Measurements from ENCODE around the gene ITGA3.
"Not testable (repeated sequence)": the region's sequence is repeated elsewhere in the genome, so short reads cannot be mapped to it uniquely, and the experiment has no call there.

Gene ITGA3

DNA sequence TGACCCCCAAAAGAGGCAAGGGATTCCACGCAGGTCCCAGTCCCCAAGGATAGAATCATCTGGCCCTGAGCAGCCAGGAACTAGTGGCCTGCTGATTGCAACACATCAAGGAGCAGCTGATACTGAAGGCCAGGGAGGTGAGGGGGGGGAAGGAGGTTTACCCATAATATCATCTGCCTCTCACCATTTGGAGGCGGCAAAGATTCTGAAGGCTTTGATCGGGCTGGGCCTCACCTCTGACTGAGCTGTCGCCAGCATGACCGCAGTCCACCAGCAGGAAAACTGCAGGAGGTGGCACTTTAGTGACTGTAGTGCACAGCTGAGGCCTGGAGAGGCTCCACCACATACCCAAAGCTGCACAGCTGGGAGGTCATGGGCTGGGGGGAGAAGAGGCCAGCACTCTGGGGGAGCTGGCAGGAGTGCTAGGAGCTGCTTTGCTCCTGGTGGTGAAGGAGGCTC, 20.5 kb upstream of the ITGA3 start:
- no peak for DNase-seq (ENCODE audit: low spot score)

DNA sequence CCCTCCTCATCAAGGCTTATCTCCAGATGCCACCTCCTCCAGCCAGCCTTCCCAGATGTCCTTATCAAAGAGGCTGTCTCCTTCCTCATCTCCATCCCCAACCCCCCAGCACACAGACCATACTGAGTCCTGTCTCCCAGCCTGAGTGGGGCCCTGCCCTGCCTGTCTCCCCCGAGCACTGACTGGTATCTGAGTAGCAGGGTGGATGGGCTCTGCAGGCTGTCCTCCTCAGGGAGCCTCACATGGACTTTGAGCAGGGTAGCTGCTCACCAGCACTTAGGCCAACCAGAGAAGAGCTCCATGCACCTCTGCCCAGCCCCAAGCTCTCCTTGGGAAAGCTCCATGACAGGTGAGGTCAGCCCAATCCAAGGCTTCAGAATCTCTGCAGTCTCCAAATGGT, 20.0 kb upstream of the ITGA3 start:
- DNase-seq (ENCODE audit: low spot score): no peak

DNA sequence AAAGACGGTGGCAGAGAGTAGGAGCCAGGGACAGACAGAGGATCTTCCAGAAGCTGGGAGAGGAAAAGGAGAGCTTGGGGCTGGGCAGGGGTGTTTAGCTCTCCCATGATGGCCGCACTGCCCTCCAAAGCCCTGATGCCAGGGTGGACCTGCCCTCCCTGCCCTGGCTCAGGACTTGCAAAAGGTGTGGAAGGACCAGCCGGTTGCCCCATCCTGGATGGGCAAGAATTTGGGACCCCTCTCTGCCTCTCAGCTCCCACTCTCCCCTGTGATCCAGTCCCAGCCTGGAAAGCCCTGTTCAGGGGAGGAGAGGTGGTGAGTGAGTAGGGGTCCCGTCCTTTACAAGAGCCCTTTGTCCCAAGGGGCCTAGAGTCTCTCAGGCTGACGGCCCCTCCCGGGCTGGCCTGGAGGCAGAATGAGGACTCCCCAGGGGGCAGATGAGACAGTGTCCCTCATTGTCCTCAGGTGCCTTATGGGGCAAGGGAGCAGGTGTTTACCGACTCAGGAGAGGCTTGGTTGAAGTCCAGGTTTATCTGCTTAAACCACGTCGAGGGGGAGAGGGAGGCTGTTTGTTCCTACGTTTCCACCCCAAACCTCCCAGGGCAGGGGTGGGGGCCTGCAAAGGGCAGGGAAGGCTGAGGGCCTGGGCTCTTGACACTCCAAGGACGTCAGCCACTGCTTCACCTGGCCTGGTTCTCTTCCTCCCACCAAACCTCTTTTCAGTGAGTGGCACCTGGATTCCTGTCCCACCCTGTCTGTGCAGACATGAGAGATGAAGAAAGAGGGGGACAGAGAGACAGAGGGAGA, 19.3 kb upstream of the ITGA3 start:
- no peak for DNase-seq (ENCODE audit: low spot score)

DNA sequence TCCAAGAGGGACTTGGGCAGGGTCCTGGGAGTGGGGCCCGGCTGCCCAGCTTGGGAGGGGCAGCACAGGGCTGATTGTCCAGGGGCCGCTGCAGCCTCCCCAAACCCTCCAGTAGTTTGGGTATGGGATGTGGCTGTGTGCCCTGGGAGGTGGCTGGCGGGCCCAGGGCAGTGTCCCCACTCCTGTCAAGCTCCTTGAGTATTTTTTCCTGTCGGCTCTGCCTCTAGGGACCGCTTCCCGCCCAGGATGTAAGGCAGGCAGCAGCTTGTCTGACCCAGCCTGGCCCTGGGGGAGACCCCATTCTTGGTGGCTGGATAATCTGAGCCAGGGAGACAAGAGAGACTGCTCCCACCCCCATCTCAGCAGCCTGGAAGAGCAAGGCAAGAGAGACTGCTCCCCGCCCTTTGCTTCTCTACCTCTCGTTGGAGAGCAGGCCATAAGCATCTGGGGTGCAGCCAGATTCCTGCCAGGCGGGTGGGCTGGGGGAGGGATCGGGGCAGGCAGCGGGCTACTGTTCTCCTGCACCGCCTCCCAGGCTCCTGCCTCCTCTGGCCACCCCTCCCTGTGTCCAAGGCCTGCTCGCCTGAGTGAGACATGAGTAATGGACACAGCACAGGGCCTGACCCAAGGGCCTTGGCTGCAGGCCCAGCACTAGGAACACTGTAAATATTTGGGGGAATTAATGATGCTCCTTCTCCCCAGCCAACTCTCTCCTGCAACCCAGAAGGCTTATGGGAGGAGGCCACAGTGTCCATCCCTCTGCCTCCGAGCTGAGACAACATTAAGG, 18.4 kb upstream of the ITGA3 start:
- DNase-seq (ENCODE audit: low spot score): no peak

DNA sequence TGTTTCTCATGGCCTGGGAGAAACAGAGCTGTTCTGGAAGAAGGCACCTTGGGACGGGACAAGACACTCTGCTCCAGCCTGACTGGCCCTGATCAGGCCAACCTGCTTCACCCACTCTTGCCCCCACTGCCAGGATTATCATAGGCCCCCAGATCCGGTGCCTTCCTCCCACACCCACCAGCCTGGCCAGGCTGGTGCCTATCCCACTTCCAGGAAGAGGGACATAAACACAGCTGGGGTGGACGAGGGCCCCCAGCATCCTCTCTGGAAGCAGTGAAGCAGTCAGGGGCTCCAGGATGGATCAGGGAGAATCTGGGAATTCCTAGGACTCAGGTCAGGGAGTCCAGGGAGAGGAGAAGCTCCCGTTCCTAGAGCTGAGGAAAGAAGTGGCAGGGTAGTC, 16.9 kb upstream of the ITGA3 start:
- no peak for DNase-seq (ENCODE audit: low spot score)

DNA sequence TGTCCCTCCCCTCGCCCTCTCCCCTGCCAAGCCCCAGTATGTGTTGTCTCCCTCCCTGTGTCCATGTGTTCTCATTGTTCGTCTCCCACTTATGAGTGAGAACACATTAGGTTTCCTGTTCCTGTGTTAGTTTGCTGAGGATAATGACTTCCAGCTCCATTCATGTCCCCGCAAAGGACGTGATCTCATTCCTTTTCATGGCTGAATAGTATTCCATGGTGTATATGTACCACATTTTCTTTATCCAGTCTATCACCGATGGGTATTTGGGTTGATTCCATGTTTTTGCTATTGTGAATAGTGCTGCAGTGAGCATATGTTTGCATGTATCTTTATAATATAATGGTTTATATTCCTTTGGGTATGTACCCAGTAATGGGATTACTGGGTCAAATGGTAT, 15.4 kb upstream of the ITGA3 start:
- not testable (repeated sequence) for DNase-seq (ENCODE audit: low spot score)

DNA sequence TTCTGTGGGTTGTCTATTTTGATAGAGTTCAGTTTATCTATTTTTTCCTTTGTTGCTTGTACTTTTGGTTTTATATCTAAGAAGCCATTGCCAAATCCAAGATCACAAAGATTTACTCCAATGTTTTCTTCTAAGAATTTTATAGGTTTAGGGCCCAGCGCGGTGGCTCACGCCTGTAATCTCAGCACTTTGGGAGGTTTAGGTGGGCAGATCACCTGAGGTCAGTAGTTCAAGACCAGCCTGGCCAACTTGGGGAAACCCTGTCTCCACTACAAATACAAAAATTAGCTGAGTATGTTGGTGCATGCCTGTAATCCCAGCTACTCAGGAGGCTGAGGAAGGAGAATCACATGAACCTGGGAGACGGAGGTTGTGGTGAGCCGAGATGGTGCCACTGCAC, 13.7 kb upstream of the ITGA3 start:
- DNase-seq (ENCODE audit: low spot score): no peak

DNA sequence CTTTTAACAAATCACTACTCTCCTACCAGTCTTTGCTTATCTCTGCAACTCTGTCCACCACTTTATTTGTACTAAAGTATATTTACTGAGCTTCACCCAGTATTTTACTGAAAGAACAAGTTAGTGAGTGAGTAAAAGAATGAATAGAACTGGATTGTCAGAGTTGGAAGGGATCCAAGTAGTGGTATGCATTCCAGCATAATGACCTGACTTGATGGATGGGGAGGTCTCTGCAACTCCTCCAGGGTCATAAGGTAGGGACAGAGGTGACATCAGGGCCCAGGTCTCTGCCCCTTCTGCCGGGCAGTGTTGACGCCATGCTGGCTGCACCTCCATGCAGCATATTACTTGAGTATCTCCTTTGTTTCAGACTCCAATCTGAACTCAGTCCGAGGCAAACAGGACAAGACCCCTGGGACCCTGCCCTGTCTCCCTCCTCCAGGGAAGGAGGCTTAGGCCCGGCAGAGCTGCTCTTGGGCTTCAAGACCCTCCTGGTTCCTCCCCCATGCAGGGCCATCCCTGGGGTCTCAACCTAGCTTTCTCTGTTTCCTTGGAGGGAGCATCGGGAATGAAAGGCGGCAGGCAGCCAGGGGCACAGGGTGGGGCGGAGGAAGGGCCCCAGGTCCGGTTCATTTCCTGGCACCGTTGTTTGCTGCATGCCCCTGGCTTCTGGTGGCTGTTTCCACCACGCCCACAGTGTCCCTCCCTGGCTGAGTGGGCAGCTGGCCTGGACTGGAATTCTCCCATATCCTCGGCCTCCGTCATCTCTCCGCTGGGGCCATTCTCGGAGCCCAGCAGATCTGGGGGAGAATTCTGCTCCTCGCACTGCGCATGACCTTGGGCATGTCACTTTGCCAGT, 12.4 kb upstream of the ITGA3 start:
- DNase-seq (ENCODE audit: low spot score): no peak

DNA sequence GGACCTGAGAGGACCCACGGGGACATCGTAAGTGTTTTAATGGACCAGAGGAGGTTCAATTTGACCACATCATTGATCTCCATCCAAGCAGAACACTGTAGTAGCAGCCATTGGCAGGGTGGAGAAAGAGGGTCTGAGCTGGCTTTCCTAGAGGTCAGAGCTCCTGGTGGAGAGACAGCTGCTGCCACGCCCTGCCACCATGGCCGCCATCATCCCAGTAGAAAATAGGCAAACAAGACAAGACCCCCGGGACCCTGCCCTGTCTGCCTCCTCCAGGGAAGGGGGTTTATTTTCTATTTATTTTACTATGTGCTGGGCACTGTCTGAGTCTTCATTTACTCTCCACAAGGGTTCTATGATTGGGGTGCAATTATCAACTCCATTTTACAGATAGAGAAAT, 11.4 kb upstream of the ITGA3 start:
- no peak for DNase-seq (ENCODE audit: low spot score)

DNA sequence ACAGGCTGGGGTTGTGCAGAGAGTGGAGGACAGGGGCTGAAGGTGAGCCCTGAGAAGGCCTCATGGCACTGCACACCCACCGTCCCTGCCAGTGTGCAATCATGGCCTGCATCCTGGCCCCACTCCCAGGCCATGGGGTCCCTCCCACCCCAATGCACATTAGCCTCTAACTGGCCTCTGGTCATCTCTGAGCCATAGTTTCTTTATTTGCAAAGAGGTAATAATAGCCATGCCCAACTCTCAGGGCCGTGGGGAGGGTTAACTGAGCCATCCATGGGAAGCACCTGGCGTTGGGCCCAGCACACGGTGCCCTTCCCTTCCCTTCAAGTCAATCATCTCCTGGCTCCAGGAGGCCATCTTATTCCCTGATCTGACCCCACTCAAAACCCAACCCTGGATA, 10.8 kb upstream of the ITGA3 start:
- no peak for DNase-seq (ENCODE audit: low spot score)

DNA sequence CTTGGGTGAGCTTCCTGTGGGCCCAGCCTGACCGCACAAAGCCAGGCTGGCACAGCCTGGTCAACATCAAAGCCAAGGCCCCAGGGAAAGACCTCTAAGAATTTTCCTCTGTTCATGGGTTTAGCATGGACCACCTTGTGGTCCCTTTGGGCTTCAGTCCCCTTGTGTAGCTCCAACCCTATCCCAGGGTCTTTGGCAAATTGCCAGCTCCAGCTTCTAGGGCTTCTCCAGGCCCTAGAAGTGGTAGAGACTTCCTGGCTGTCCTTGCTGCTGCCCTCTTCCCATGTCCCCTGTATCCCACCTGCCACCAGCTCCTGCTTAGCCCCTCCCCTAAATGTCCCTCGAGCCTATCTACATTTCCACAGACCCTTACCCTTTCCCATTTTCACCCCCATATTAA, 9.7 kb upstream of the ITGA3 start:
- DNase-seq (ENCODE audit: low spot score): no peak

DNA sequence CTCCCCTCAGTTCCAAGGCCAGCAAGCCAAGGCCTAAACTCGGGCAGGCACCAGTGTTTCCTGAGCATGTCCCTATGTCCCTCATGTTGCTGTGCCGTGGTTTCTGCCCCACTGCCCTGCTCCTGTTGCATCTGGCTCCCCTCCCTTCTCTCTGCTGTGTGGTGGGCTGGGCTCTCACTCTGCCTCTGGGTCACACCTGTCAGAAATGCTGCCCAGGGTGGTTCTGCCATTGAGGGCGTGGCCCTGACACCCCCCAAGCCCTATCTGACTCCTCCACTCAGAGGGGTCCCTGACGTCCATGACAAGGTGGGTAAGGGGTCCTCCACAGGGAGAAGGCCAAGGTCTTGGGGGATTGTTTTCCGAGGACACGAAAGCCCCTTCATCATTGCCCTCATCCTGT, 9.2 kb upstream of the ITGA3 start:
- no peak for DNase-seq (ENCODE audit: low spot score)

DNA sequence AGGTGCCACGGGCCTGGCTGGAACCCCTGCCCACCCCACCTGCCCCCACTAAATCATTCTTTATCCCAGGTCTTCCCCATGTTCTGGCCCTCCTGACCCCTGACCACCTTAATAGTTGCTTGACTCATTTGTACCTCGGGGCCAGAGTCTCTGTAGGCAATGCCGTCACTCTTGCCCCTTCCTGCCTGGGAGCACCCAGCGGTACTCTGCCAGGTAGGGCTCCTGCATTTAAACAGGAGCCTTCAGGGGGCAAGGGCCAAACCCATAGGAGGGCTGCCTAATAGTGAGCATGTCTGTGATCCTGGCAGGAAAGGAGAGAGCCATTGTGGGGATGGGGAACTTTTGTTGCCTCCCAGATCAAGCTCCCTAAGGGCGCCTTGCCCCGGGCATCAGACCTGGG, 8.8 kb upstream of the ITGA3 start:
- DNase-seq (ENCODE audit: low spot score): no peak

DNA sequence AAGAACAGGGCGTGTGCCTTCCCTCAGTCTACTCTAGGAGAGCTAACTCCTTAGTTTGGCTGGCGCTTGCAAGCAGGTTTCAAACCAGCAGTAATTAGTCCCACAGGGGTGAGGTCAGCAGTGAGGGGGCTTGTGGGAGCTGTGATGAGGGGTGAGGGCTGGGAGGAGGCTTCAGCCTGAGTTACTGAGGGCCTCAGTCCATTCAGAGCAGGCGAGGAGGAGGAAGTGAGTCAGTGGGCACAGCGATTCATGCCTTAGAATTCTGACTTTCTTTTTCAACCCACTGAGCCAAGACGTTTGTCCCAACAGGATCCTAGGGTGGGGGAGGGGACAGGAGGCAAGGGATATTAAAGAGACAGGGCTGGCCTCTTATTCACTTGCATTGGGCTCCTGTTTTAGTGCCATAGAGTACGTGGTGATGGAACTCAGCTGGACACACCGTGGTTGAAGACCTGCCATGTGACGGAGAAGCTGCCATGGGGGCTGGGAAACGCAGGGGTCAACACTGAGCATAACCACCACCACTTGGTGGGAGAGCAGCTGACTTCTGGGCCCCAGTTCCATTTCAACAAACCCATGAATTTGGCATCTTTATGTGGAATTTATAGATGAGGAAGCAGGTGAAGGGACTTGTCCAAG, 8.3 kb upstream of the ITGA3 start:
- no peak for DNase-seq (ENCODE audit: low spot score)

DNA sequence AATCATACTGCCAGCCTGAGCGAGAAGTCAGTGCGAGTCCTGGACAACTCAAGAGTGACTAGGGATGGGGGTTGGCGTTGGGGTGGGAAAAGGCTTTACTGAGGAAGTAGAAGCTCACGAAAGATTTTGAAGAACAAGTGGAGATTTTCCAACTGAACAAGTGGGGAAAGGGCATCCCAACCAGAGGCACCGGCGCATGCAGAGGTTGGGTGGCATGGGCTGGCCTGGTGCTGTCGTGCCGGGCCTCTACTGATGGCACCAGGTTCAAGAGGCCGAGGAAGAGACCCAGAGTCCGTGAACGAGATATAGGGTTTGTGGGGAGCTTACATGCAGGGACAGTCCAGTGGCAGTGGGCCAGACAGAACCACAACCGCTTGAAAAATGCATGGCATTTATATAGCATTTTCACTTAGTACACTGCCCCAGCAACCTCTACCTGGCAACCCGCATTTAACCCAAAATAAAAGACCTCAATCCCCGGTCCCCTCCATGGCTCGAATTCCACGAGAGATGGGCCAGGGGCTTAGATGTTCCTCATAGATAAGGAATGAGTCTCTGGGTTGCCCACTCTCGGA, 7.7 kb upstream of the ITGA3 start:
- DNase-seq (ENCODE audit: low spot score): no peak

DNA sequence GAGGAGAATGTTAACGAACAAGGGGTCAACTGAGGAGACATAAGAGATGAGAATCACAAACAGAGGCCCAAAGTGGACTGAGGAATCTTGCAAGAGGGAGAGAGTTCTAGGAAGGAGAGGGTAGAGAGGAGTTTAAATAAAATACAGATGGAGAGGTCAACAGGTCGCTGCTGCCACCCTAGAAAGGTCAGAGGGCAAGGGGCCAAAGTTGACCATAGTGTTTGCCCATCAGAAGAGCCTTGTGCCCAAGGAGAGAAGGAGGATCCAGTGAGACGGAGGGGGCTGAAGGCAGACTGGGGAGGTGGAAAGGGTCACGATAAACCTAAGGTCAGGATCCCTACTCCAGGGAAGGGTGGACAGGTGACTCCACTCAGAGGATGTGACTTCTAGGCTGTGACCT, 6.9 kb upstream of the ITGA3 start:
- no peak for DNase-seq (ENCODE audit: low spot score)

DNA sequence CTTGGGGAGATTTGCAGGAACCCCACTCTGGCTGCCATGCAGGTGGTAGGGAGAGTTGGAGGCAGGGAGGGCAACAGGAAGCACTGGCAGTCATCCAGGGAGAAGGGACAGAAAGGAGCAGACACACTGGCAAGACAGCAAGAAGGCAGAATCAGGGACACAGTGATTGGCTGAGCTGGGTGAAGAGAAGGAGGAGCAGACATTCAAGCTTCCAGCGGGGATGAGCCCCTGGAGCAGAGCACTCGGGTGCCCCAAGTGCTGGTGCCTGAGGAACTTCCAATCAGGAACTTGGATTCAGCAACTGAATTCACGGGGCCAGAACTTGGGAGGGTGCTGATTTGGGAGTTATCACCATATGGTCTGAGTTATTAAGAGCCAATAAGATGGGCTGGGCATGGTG, 6.3 kb upstream of the ITGA3 start:
- no peak for DNase-seq (ENCODE audit: low spot score)

DNA sequence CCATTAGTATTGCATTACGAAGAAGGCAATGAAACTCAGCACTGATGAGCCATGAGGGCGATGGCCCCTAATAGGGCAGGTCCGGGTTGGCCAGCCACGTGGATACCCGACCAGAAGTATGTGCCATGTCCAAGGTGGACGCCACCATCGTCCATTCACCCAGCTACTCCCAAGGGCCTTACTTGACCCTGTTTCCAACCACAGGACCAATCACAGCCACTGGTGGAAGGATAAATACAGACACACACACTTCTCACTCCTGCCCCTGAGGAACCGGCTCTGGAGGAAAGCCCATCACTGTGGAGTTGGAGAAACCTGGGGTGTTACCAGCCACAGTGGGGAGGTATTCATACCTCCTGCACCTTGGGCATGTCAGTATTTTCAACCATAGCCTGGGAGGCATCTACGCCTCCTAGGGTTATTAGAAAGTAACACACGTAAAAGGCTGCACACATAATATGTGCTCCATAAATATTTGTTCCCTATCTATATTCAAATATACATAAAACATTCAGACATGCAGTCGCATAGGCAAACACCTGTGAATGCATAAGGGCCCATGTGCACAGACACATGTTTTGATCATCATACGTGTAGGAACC, 5.4 kb upstream of the ITGA3 start:
- no peak for DNase-seq (ENCODE audit: low spot score)

DNA sequence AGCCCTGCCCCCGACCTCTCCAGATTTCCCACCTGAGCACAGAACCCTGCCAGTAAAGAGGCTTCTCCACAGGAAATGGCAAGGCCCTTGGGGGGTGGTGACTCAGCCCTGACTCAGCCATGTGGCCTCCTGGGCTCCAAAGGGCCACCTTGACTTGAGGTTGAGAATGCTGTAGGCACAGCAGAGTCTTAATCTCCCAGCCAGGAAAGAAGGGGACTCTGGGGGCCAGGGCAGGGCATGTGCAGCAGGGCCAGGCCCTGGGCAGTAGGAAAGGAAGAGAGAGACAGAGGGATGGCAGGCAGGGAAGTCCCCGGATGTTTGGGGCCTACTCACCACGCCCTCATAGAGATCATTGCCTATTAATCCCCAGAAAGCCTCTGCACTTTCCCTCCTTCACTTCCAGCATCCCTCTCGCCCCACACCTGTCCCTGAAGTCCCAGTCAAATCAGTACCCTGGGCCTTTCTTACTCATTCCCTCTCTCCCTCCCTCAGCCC, 4.8 kb upstream of the ITGA3 start:
- DNase-seq (ENCODE audit: low spot score): no peak

DNA sequence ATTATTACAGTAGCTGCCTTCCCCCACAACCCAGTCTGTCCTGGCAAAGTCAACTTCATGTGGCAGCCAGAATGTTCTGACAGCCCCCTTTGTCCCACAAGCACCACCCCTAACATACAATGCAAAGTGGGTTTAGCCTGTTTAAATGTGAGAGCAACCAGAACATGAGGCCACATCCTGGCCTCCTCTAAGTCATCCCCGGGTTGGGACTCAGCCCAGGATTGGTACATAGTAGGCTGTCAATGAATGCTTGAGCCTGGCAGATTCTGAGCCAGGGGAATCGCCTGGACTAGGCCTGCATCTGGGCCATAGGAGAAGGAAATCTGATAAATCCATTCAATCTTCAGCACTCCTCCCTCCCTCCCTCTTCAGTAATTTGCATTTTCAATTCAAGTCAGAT, 4.3 kb upstream of the ITGA3 start:
- DNase-seq (ENCODE audit: low spot score): no peak

DNA sequence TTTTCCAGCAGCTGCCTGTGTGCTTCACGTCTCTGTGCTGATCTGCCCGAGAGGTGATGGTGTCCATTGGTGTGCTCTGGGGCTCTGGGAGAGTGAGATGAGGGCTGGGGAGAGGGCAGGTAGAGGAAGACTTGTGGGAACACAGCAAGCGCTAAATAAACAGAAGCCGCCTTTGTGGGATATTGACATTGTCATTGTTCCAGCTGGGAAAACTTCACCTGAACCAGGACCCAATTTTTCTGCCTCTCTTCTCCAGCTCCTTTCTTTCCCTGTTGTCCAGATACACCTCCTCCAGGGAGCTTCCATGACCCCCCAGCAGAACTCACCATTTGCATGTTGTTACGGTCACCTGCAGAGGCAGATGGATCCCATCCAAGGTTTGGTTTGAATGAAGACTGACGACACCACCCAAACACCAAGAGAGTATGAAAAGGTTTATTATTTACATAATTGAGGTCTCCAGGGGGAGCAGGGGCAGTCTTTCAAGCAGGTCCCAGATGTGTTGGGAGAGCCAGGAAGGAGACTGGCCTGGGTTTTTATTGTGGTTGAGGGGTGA, 3.6 kb upstream of the ITGA3 start:
- no peak for DNase-seq (ENCODE audit: low spot score)

Measured in left forelimb (tissue), 1 donor.